ENCODE data around the gene FUBP3. TPM values are rescaled to one million over a fixed set of nuclear protein-coding genes. Genes with fewer than 3 reads are reported as not detected.

FUBP3 gene
- total RNA-seq, 1 donor from 2014 or later, result 22.6 TPM

DNA sequence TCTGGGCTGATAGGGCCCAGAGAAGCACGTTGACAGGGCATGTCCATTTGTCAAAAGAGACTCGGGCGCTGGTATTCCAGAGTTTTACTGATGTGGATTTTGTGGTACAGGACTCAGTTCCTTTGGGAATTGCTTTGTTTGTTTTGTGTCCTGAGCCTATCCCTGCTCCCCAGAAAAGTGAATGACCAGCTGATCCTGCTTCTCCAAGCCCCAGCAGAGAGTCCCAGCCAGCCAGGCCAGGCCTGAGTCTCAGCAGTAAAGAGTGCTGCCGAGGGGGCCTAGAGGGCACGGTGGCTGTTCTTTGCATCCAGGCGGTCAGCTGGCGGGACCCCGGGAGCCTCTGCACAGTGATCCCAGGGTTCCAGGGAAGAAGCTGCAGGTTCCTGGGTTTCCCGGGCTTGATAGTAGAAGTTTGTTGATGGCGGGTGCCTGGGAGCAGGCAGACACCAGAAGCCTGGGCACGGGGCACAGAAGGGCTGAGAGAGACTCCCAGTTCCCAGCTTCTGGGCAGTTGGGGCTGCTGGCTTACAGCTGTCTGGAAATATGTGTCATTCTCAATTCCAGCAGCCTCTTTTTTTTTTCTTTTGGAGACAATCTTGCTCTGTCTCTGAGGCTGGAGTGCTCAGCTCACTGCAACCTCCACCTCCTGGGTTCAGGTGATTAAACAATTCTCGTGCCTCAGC, 93.7 kb downstream of the FUBP3 start:
- Histone ChIP-seq H3K9me3 (replicated peaks) (no peaks in the 10 kb centered on the region), H3K36me3 (no peaks in the 10 kb centered on the region), H3K27me3 (ENCODE audit: low read depth) (peaks cover 15% of the 10 kb centered on the region), H3K4me1 (no peaks in the 10 kb centered on the region), H3K27ac (replicated peaks) (no peak overlapping the region), H3K4me3 (no peak overlapping the region)
- no peak for TF ChIP-seq CTCF (IDR thresholded peaks at IDR 0.05; ENCODE audit: borderline replicate concordance)
- no peak for DNase-seq
- intact Hi-C loops (cut with micrococcal nuclease), result no loop called here

- no peak for DNase-seq
- peaks cover 15% of the 10 kb centered on the region for H3K27me3 ChIP-seq (ENCODE audit: low read depth)
- intact Hi-C loops (cut with micrococcal nuclease), result no loop called here
- H3K4me3 ChIP-seq, result no peak overlapping the region
- H3K4me1 ChIP-seq, result no peaks in the 10 kb centered on the region
- no peak overlapping the region for H3K27ac ChIP-seq (replicated peaks)
- TF ChIP-seq CTCF (IDR thresholded peaks at IDR 0.05; ENCODE audit: borderline replicate concordance), result no peak
- no peaks in the 10 kb centered on the region for H3K9me3 ChIP-seq (replicated peaks)
- H3K36me3 ChIP-seq, result no peaks in the 10 kb centered on the region
Observed at GRCh38 chr9:130675396-130675795, 96.0 kb downstream of the FUBP3 start.

DNA sequence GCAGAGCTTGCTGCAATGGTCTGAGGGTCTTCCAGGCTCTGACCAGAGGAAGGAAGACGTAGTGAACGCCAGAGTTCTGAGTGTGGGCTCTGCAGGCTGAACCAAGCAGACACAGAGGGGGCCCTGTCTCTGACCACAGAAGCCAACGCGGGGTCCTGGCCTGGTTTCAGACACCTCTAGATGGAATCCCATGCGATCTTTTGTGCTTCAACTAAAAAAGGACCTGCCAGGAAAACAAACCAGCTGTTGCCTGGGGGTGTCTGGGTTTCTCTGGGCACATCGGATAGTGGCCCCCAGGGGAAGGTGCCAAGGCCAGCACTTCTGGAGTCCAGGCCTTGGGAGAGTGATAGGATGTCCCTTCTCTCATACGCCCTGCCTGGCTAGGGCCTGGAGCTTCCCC, 97.9 kb downstream of the FUBP3 start:
- intact Hi-C loops (cut with micrococcal nuclease), result no loop called here
- peaks cover 14% of the 10 kb centered on the region for H3K4me1 ChIP-seq
- TF ChIP-seq CTCF (IDR thresholded peaks at IDR 0.05; ENCODE audit: borderline replicate concordance), result no peak
- no peak overlapping the region for H3K27ac ChIP-seq (replicated peaks)
- H3K36me3 ChIP-seq, result no peaks in the 10 kb centered on the region
- no peak for DNase-seq
- no peak overlapping the region for H3K4me3 ChIP-seq
- H3K9me3 ChIP-seq (replicated peaks), result no peaks in the 10 kb centered on the region
- peaks cover 25% of the 10 kb centered on the region for H3K27me3 ChIP-seq (ENCODE audit: low read depth)

DNA sequence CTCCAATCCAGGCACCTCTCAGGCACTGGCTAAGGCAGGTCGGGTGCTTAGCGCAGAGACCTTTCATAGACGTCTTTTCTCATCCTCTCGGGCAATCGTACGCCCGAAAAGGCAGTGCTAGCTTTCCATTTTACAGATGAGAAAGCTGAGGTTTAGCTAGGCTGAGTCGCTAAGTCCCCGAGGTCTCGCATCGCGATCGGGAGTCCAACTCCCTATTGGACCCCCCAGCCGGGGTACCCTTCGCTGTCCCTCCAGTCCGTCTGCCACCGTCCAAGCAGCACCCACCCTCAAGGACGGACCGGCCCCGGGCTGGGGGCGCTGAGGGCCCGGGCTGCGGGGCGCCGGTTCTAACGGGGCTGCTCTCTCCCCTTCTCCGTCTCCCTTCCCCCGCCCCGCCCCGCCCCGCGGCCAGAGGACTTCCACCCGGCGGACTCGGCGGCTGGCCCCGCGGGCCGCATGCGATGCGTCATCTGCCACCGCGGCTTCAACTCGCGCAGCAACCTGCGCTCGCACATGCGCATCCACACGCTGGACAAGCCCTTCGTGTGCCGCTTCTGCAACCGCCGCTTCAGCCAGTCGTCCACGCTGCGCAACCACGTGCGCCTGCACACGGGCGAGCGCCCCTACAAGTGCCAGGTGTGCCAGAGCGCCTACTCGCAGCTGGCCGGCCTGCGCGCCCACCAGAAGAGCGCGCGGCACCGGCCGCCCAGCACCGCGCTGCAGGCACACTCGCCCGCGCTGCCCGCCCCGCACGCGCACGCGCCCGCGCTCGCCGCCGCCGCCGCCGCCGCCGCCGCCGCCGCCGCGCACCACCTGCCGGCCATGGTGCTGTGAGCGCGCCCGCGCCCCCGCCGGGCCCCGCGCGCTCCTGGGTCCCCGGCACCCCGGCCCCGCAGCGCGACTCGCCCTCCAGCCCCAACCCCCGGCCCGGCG, 101.7 kb downstream of the FUBP3 start:
- intact Hi-C loops (cut with micrococcal nuclease), result no loop called here
- H3K27ac ChIP-seq (replicated peaks), result no peak overlapping the region
- peak overlapping the region; percentile 72 for H3K4me3 ChIP-seq
- TF ChIP-seq CTCF (IDR thresholded peaks at IDR 0.05; ENCODE audit: borderline replicate concordance), result no peak
- DNase-seq, result peak; percentile 67
- no peaks in the 10 kb centered on the region for H3K36me3 ChIP-seq
- peaks cover 25% of the 10 kb centered on the region for H3K27me3 ChIP-seq (ENCODE audit: low read depth)
- peaks cover 8% of the 10 kb centered on the region for H3K9me3 ChIP-seq (replicated peaks)
- H3K4me1 ChIP-seq, result peaks cover 20% of the 10 kb centered on the region

DNA sequence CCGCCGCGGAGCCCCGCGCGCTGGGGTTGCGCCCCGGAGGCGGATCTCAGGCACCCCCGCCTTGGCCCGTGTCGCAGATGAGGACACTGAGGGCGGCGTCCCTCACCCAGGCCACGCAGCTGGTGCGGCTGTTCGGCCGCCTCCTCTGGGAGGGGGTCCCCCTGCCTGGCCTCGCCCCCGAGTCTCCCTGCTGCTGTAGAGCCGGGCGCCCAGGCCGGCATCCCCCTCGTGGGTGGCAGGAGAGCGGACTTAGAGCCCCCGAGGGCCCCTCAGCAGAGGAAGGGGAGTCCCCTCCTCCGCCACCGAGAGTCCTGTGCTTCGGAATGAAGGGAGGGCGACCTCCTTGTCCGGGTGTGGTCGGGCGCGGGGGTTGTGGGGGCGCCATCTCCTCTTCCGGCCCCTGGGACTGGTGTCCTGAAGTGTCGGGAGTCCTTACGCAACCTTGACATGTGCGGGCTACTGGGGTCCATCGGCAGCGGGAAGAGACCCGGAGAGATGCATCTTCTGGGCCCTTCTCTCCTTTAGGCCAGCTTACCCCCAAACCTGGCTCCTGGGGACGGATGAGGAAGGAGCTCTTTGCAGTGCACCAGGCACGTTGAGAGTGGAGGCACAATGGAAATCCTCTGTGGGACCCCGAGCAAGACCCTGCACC, 102.5 kb downstream of the FUBP3 start:
- Histone ChIP-seq H3K27ac (replicated peaks) (no peak overlapping the region), H3K27me3 (ENCODE audit: low read depth) (peaks cover 25% of the 10 kb centered on the region), H3K4me3 (peak overlapping the region; percentile 72), H3K36me3 (no peaks in the 10 kb centered on the region), H3K4me1 (peaks cover 20% of the 10 kb centered on the region), H3K9me3 (replicated peaks) (peaks cover 8% of the 10 kb centered on the region)
- no peak for DNase-seq
- intact Hi-C loops (cut with micrococcal nuclease), result loop anchor here (2.0 kb wide), 1 partner anchor 221 kb away; no protein-coding TSS in a partner anchor
- no peak for TF ChIP-seq CTCF (IDR thresholded peaks at IDR 0.05; ENCODE audit: borderline replicate concordance)
